GM19035 (cell line): ENCODE data around the gene NUDT1.

Experiments used
- ATAC-seq: cut with Tn5 transposase; IDR thresholded peaks from one replicate; pipeline ENCODE4 v1.9.1; 2021; ENCODE audit not compliant: unreplicated experiment

Gene NUDT1

GRCh38 chr7:2247141-2247995, 5.3 kb downstream of the NUDT1 start:
- no peak for ATAC-seq

GRCh38 chr7:2248984-2249694, 7.1 kb downstream of the NUDT1 start:
- no peak for ATAC-seq

DNA sequence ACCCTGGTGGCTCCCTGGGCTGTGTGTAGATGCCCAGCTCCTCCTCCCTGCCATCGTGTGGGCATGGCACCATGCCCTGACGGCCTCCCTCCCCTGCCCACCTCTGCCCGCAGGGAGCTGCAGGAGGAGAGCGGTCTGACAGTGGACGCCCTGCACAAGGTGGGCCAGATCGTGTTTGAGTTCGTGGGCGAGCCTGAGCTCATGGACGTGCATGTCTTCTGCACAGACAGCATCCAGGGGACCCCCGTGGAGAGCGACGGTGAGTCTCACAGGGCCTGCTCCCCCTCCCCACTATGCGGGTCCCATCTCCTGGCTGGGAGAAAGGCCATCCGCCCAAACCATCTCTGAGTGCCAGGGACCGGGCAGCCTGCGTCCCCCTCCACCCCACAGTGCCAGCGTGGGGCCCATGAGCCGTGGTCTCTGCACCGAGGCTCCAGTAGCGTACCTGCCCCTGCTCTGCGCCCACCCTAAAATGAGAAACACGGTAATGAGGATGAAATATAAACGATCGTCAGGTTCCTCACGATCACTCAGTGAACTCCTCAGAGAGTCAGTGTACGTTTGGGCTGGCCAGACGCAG, 7.8 kb downstream of the NUDT1 start:
- no peak for ATAC-seq

GRCh38 chr7:2251381-2251780, 9.4 kb downstream of the NUDT1 start:
- ATAC-seq: no peak

GRCh38 chr7:2251841-2252771, 10.1 kb downstream of the NUDT1 start:
- ATAC-seq: no peak

GRCh38 chr7:2253021-2253420, 11.0 kb downstream of the NUDT1 start:
- no peak for ATAC-seq

GRCh38 chr7:2253525-2254244, 11.7 kb downstream of the NUDT1 start:
- ATAC-seq: no peak

DNA sequence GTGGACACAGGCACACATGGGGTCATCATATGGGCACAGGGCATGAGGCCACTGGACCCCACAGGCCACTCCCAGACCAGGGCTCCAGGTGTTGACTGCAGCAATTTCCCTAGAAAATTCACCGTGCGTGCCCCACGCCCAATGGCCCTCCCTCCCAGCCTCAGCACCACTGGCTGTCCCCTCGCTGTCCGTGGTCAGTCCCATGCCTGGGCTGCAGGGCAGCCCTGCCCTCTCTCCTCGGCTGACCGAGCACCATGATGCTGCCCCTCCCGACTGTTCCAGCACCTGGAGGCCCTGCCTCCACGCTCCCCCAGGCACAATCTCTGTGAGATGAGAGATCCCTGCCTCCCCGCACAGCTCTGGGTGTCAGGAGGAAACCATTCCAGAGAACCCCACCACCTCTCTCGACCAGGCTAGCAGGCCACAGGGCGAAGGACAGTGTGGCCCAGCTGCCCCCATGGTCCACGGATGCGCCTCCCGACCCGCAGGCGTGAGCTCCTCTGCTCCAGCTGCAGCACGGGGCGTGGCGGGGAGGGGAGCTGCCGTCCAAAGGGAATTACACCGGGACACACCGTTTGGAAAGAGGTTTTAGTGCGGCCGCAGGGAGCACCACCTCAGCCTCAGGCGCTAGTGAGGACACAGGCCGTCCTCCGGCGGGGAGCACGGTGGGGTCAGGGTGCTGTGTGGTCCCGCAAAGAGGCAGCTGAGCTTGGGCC, 12.6 kb downstream of the NUDT1 start:
- no peak for ATAC-seq

GRCh38 chr7:2255145-2256139, 13.4 kb downstream of the NUDT1 start:
- no peak for ATAC-seq

GRCh38 chr7:2256306-2257045, 14.4 kb downstream of the NUDT1 start:
- no peak for ATAC-seq

DNA sequence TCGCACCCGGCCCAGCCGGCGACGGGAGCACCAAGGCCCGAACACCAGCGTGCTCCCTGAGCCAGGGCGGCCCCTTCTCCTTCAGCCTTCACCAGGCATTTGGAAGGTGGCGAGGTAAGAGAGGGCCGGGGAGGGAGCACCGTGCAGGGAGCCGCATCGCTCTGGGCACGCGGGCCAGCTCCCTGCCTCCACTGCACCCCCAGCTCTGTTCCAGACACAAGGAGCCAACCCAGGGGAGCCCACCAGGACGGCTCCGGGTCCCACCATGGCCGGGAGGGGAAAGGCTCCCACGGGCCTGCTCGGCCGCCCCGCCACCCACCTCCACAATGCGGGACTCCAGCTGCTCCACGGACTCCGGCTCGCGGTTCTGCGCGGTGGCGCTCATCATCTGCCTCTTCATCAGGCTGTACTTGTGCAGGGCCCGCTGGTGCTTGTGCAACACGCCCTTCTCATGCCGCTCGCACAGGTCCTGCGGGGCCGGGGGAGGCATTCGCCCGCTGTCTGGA, 15.1 kb downstream of the NUDT1 start:
- no peak for ATAC-seq

DNA sequence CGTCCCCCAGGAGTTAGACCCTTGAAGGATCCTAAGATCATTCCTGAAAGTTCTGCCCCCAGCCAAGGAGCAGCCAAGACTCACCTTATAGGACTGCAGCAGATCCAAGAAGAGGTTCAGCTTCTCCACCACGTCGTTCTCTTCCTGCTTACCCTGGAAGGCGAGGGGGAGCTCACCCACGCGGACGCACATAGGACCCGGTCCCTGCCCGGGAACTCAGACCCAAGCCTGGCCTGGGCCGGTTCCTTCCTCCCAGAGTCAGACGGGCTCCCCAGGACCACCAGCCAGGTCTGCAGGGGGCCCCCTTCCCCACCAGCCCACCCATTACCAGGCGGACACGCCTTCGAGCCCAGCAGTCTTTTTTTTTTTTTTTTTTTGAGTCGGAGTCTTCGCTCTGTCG, 15.6 kb downstream of the NUDT1 start:
- no peak for ATAC-seq

- ATAC-seq: peak; percentile 80
Observed at GRCh38 chr7:2258661-2259365, 16.8 kb downstream of the NUDT1 start.

DNA sequence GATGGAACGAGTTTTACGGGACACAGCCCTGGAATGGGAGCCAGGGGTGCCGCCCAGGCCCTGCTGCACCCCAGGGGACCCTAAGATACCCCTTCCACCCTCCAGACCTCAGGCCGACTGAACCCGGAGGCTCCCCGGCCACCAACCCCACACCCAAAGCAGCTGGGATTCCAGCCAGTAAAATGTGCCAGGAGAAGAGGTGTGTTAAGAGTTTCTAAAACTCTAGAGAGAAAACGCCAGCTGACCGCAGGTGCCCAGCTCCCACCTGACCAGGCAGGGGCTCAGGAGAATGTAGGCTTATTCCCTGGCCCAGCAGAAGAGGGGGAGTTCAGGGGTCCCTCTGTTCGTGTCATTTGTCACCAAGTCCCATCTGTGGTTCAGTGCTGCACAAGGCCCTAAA, 17.5 kb downstream of the NUDT1 start:
- no peak for ATAC-seq

GRCh38 chr7:2260820-2261219, 18.8 kb downstream of the NUDT1 start:
- ATAC-seq: no peak

GRCh38 chr7:2261611-2262010, 19.6 kb downstream of the NUDT1 start:
- ATAC-seq: no peak

DNA sequence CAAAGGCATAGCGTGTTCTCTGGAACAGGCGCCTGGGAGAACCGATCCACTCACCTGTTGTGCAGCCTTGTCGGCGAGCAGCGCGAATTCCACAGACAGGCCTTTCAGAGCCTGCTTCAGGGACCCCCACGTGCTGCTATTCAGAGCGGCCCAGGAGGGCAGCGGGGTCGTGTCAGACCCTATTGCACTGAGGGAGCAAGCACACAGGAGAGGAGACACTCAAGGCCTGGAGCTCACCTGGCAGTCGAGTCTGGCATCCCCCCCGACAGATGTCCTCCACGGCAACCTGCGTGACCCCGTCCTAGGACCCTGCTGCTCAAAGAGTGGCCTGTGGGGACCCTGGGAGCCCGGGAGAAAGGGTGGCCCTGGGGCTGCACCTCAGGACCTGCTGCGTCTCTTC, 21.1 kb downstream of the NUDT1 start:
- ATAC-seq: no peak
